Caco-2 (cell line): Measurements from ENCODE around the gene LRRC8E. TPM values are rescaled to one million over a fixed set of nuclear protein-coding genes. Genes with fewer than 3 reads are reported as not detected.

Experiments
- BruUV-seq: library from RNA; stranded (reverse); fragments of 400-500 nt; replicated peaks from 2 replicates; lab custom pipeline; 2021; lab: Mats Ljungman, UMichigan
- CTCF ChIA-PET: fragments of 300-600 bp; sonication (Branson Sonifier 250); formaldehyde crosslinking; loops from one replicate; lab custom pipeline; 2022; ENCODE audit warnings: antibody characterized with exemption; lab: Charles Lee
- POLR2A ChIA-PET: fragments of 300-600 bp; sonication (Branson Sonifier 250); formaldehyde crosslinking; loops from one replicate; lab custom pipeline; 2022; ENCODE audit warnings: antibody characterized with exemption; lab: Charles Lee
- DNase-seq, 2 experiments: peaks; one replicate each; pipeline versions ENCODE4 v3.0.0 to v3.0.0-alpha.2; 2020 to 2022
- H3K27me3 ChIP-seq: replicated peaks from 2 replicates; pipeline ENCODE4 v1.6.0; 2011; ENCODE audit warnings: low read length; ENCODE audit not compliant: control insufficient read depth, insufficient read depth
- H3K36me3 ChIP-seq: 2 replicates; pipeline ENCODE4 v1.5.1; 2011; ENCODE audit warnings: low read length; ENCODE audit not compliant: control insufficient read depth, insufficient read depth
- H3K4me1 ChIP-seq: fragments of 250-450 bp; sonication (Bioruptor Pico); 2 replicates; pipeline ENCODE4 v1.5.1; 2020; ENCODE audit warnings: mild to moderate bottlenecking
- H3K4me3 ChIP-seq: 2 replicates; pipeline ENCODE4 v1.5.1; 2011; ENCODE audit warnings: low read depth, mild to moderate bottlenecking, control low read depth, low read length
- H3K9me3 ChIP-seq: fragments of 250-450 bp; sonication (Bioruptor Pico); 2 replicates; pipeline ENCODE4 v1.5.1; 2020; ENCODE audit warnings: mild to moderate bottlenecking, moderate library complexity
- H3K27ac Mint-ChIP-seq: one replicate; pipeline ENCODE4 v1.8.0; 2022; ENCODE audit warnings: mixed read lengths; ENCODE audit not compliant: unreplicated experiment
- H3K27me3 Mint-ChIP-seq: one replicate; pipeline ENCODE4 v1.8.0; 2022; ENCODE audit warnings: mixed read lengths; ENCODE audit not compliant: insufficient read depth, unreplicated experiment
- H3K36me3 Mint-ChIP-seq: one replicate; pipeline ENCODE4 v1.8.0; 2022; ENCODE audit warnings: mild to moderate bottlenecking, mixed read lengths; ENCODE audit not compliant: insufficient read depth, unreplicated experiment
- H3K4me1 Mint-ChIP-seq: one replicate; pipeline ENCODE4 v1.8.0; 2022; ENCODE audit warnings: low read depth, mixed read lengths; ENCODE audit not compliant: unreplicated experiment
- H3K4me3 Mint-ChIP-seq: one replicate; pipeline ENCODE4 v1.8.0; 2022; ENCODE audit warnings: mild to moderate bottlenecking, moderate library complexity, mixed read lengths; ENCODE audit not compliant: unreplicated experiment
- H3K9me3 Mint-ChIP-seq: one replicate; pipeline ENCODE4 v1.8.0; 2022; ENCODE audit warnings: mixed read lengths; ENCODE audit not compliant: unreplicated experiment
- CTCF ChIP-seq, 2 experiments: fragments of 200-600 bp in 1 of 2; IDR thresholded peaks; 1 replicate in 1 of 2; 2 replicates in 1 of 2; pipeline versions ENCODE4 v1.5.1 to v1.8.0; 2011 to 2022; ENCODE audit warnings: antibody characterized with exemption in 1 of 2, control low read depth in 1 of 2, inconsistent platforms in 1 of 2, low read depth in 1 of 2, low read length in 1 of 2, mild to moderate bottlenecking in 1 of 2, moderate library complexity in 1 of 2; ENCODE audit not compliant: insufficient read depth in 1 of 2, severe bottlenecking in 1 of 2, unreplicated experiment in 1 of 2
- intact Hi-C: fragments of 100-400 bp; cut with micrococcal nuclease; formaldehyde crosslinking; loops from one replicate; pipeline ENCODE4 v1.10.0; 2022; ENCODE audit not compliant: unreplicated experiment
- total RNA-seq: library from RNA; stranded (reverse); gene quantifications from 2 replicates; pipeline ENCODE4 v1.2.3, GENCODE V29; 2022

The LRRC8E gene
- total RNA-seq, 1 experiment from 2014 or later, result 6.7 TPM

- Mint-ChIP-seq H3K9me3 (no peaks in the 10 kb centered on the region), H3K4me3 (peak within 1 kb of the TSS; percentile 92), H3K27me3 (no peaks in the 10 kb centered on the region), H3K27ac (peak within 1 kb of the TSS; percentile 89), H3K4me1 (peaks cover 6% of the 10 kb centered on the region), H3K36me3 (peaks cover 31% of the 10 kb centered on the region)
- Histone ChIP-seq H3K4me1 (peaks cover 12% of the 10 kb centered on the region; the same call in 1 of the 2 replicates), H3K4me3 (peak within 1 kb of the TSS; percentile 91), H3K27me3 (no peaks in the 10 kb centered on the region), H3K36me3 (peaks cover 2% of the 10 kb centered on the region; the same call in 1 of the 2 replicates), H3K9me3 (no peaks in the 10 kb centered on the region)
- CTCF ChIA-PET, result interaction anchor here (0.6 to 1.7 kb wide), 8 partner anchors 13 to 335 kb away, joined by 3 to 21 read pairs (median 4); partner anchors contain the start of genes SNAPC2 and TIMM44
- DNase-seq, result peak; percentile 99
- TF ChIP-seq CTCF (IDR thresholded peaks at IDR 0.05; ENCODE audit: insufficient read depth in 1 of 2, low read depth in 1 of 2, low read length in 1 of 2, severe bottlenecking in 1 of 2, unreplicated experiment in 1 of 2), result peak; percentile 41 to 71
- intact Hi-C loops, result loop anchor here (1.0 to 2.0 kb wide), 3 partner anchors 15 to 50 kb away; partner anchors contain the start of gene LRRC8E
- BruUV-seq, result no TSS peak
- POLR2A ChIA-PET, result interaction anchor here (0.6 to 1.6 kb wide), 9 partner anchors 13 to 610 kb away, joined by 3 to 69 read pairs (median 3); partner anchors contain the start of genes LRRC8E, SNAPC2, TIMM44 and ZNF414
Measured at GRCh38 chr19:7903244-7904073, 15.1 kb downstream of the LRRC8E start, which contains the start of gene MAP2K7. Gene MAP2K7 (plus strand): TSS chr19:7903877. CDS start chr19:7903945, 68 bp downstream.

- Histone ChIP-seq H3K4me3 (peak overlapping the region; percentile 91), H3K27me3 (no peaks in the 10 kb centered on the region), H3K36me3 (peaks cover 2% of the 10 kb centered on the region; the same call in 1 of the 2 replicates), H3K9me3 (no peaks in the 10 kb centered on the region), H3K4me1 (peaks cover 12% of the 10 kb centered on the region; the same call in 1 of the 2 replicates)
- BruUV-seq, result no TSS peak
- ChIA-PET POLR2A (interaction anchor here (1.0 to 1.6 kb wide), 6 partner anchors 12 to 609 kb away, joined by 3 to 69 read pairs (median 6); partner anchors contain the start of genes LRRC8E, SNAPC2 and ZNF414), CTCF (interaction anchor here (0.6 to 1.7 kb wide), 8 partner anchors 12 to 336 kb away, joined by 3 to 21 read pairs (median 4); partner anchors contain the start of genes SNAPC2 and TIMM44)
- no peaks in the 10 kb centered on the region for H3K9me3 Mint-ChIP-seq
- H3K27me3 Mint-ChIP-seq, result no peaks in the 10 kb centered on the region
- no peak for DNase-seq
- peaks cover 30% of the 10 kb centered on the region for H3K36me3 Mint-ChIP-seq
- intact Hi-C loops, result no loop called here
- H3K4me3 Mint-ChIP-seq, result peak overlapping the region; percentile 92
- H3K4me1 Mint-ChIP-seq, result peaks cover 6% of the 10 kb centered on the region
- TF ChIP-seq CTCF (IDR thresholded peaks at IDR 0.05; ENCODE audit: insufficient read depth in 1 of 2, low read depth in 1 of 2, low read length in 1 of 2, severe bottlenecking in 1 of 2, unreplicated experiment in 1 of 2), result no peak
- H3K27ac Mint-ChIP-seq, result peak overlapping the region; percentile 89
Measured at GRCh38 chr19:7904074-7905020, 16.0 kb downstream of the LRRC8E start.
